Panc1 (cell line): ENCODE data around the gene GGPS1. TPM values are rescaled to one million over a fixed set of nuclear protein-coding genes. Genes with fewer than 3 reads are reported as not detected.

Experiments used
- ATAC-seq: fragments of 200-7000 bp; cut with Tn5 transposase; 2 replicates; pipeline ENCODE4 v1.9.1; 2020; ENCODE audit warnings: mild to moderate bottlenecking, moderate library complexity
- BruUV-seq: library from RNA; stranded (reverse); fragments of 400-500 nt; replicated peaks from 2 replicates; lab custom pipeline; 2021; lab: Mats Ljungman, UMichigan
- CTCF ChIA-PET: fragments of 300-600 bp; sonication (Branson Sonifier 250); formaldehyde crosslinking; loops from one replicate; lab custom pipeline; 2022; ENCODE audit warnings: antibody characterized with exemption; lab: Charles Lee
- POLR2A ChIA-PET: fragments of 300-600 bp; sonication (Branson Sonifier 250); formaldehyde crosslinking; loops from one replicate; lab custom pipeline; 2022; ENCODE audit warnings: antibody characterized with exemption; lab: Charles Lee
- DNase-seq: peaks from one replicate; pipeline ENCODE4 v3.0.0-alpha.2; 2010; ENCODE audit warnings: low read depth, low spot score
- H3K27ac ChIP-seq: 2 replicates; pipeline ENCODE4 v1.5.1; 2011; ENCODE audit warnings: mild to moderate bottlenecking, low read length, inconsistent platforms
- H3K27me3 ChIP-seq: fragments of 200-500 bp; sonication (Bioruptor generic); 2 replicates; pipeline ENCODE4 v1.6.0; 2014; ENCODE audit warnings: low read length, inconsistent platforms; ENCODE audit not compliant: control insufficient read depth, insufficient read depth
- H3K36me3 ChIP-seq: fragments of 200-500 bp; sonication (Bioruptor generic); 2 replicates; pipeline ENCODE4 v1.5.1; 2014; ENCODE audit warnings: inconsistent platforms, mild to moderate bottlenecking, low read length, moderate library complexity; ENCODE audit not compliant: control insufficient read depth, insufficient read depth
- H3K4me1 ChIP-seq: 2 replicates; pipeline ENCODE4 v1.5.1; 2011; ENCODE audit warnings: inconsistent platforms, mild to moderate bottlenecking, low read length, moderate library complexity; ENCODE audit not compliant: control insufficient read depth, insufficient read depth
- H3K4me3 ChIP-seq, 2 experiments: 2 replicates each; pipeline ENCODE4 v1.5.1; 2011 to 2012; ENCODE audit warnings: low read depth in 2 of 2, low read length in 2 of 2, mild to moderate bottlenecking in 2 of 2, inconsistent platforms in 1 of 2, moderate library complexity in 1 of 2
- H3K9me3 ChIP-seq: fragments of 200-500 bp; sonication (Bioruptor generic); 2 replicates; pipeline ENCODE4 v1.5.1; 2014; ENCODE audit warnings: low read depth, mild to moderate bottlenecking, inconsistent platforms, low read length, moderate library complexity; ENCODE audit not compliant: control insufficient read depth, insufficient read depth
- CTCF ChIP-seq: fragments of 450-650 bp; IDR thresholded peaks from 2 replicates; pipeline ENCODE4 v1.5.1; 2017; ENCODE audit warnings: mild to moderate bottlenecking
- POLR2AphosphoS5 ChIP-seq: IDR thresholded peaks from 2 replicates; pipeline ENCODE4 v1.6.1; 2012; ENCODE audit warnings: mild to moderate bottlenecking, low read depth, low read length, moderate library complexity
- REST ChIP-seq, 2 experiments: IDR thresholded peaks; 2 replicates each; pipeline ENCODE4 v1.6.1; 2011 to 2012; ENCODE audit warnings: low read depth in 2 of 2, control low read depth in 1 of 2, low read length in 1 of 2, mild to moderate bottlenecking in 1 of 2, moderate library complexity in 1 of 2; ENCODE audit not compliant: insufficient read depth in 1 of 2
- SIN3A ChIP-seq: IDR thresholded peaks from 2 replicates; pipeline ENCODE4 v1.6.1; 2012; ENCODE audit warnings: low read depth, mild to moderate bottlenecking, low read length, moderate library complexity, borderline replicate concordance; ENCODE audit not compliant: insufficient read depth
- TCF7L2 ChIP-seq: IDR thresholded peaks from 2 replicates; pipeline ENCODE4 v1.6.1; 2011; ENCODE audit warnings: mild to moderate bottlenecking, low read depth, low read length, inconsistent platforms
- in situ Hi-C: cut with HindIII; loops from 2 replicates; pipeline ENCODE4 v1.10.0; 2016; ENCODE audit warnings: low sequenced_read_pairs, low pct_unique_long_range_greater_than_20kb
- intact Hi-C: fragments of 100-400 bp; cut with micrococcal nuclease; formaldehyde crosslinking; loops from one replicate; pipeline ENCODE4 v1.10.0; 2022; ENCODE audit not compliant: unreplicated experiment
- total RNA-seq: library from RNA; stranded (reverse); gene quantifications from one replicate; pipeline ENCODE4 v1.2.1, GENCODE V29; 2021; ENCODE audit not compliant: unreplicated experiment

The GGPS1 gene
- total RNA-seq, 1 experiment from 2014 or later = 60.6 TPM

- intact Hi-C loops = no loop called here
- H3K36me3 ChIP-seq = no peaks in the 10 kb centered on the region
These were observed 23.1 kb downstream of the GGPS1 start for GRCh38 chr1:235351441-235351840.

GRCh38 chr1:235351898-235352297 is 23.5 kb downstream of the GGPS1 start:
- Histone ChIP-seq H3K4me1 (no peaks in the 10 kb centered on the region), H3K27me3 (no peaks in the 10 kb centered on the region), H3K36me3 (no peaks in the 10 kb centered on the region), H3K9me3 (no peaks in the 10 kb centered on the region), H3K4me3 (no peak overlapping the region), H3K27ac (no peak overlapping the region)
- ATAC-seq (no peak), DNase-seq (no peak)
- ChIA-PET POLR2A (interaction anchor here (0.7 kb wide), 1 partner anchor 224 kb away, joined by 3 read pairs; no protein-coding TSS in a partner anchor), CTCF (no interaction called here)
- intact Hi-C loops = no loop called here
- in situ Hi-C loops = no loop called here
- TF ChIP-seq REST (IDR thresholded peaks at IDR 0.05; ENCODE audit: insufficient read depth in 1 of 2, low read depth in 2 of 2, low read length in 1 of 2) (no peak), SIN3A (no peak), CTCF (no peak), POLR2AphosphoS5 (no peak), TCF7L2 (no peak)
- BruUV-seq = no TSS peak

More at GRCh38 chr1:235351441-235351840, 23.1 kb downstream of the GGPS1 start:
- DNase-seq (no peak), ATAC-seq (no peak)
- BruUV-seq = no TSS peak
- CTCF ChIA-PET = interaction anchor here (0.6 kb wide), 1 partner anchor 28 kb away, joined by 4 read pairs; no protein-coding TSS in a partner anchor
- Histone ChIP-seq H3K9me3 (no peaks in the 10 kb centered on the region), H3K27ac (no peak overlapping the region), H3K4me1 (no peaks in the 10 kb centered on the region), H3K4me3 (no peak overlapping the region), H3K27me3 (no peaks in the 10 kb centered on the region)
- POLR2A ChIA-PET = no interaction called here
- in situ Hi-C loops = no loop called here
- TF ChIP-seq REST (IDR thresholded peaks at IDR 0.05; ENCODE audit: insufficient read depth in 1 of 2, low read depth in 2 of 2, low read length in 1 of 2) (no peak), SIN3A (no peak), CTCF (no peak), POLR2AphosphoS5 (no peak), TCF7L2 (no peak)
